Measurements from ENCODE around the gene SMIM1. TPM values are rescaled to one million over a fixed set of nuclear protein-coding genes. Genes with fewer than 3 reads are reported as not detected.
"Not testable (repeated sequence)": the region's sequence is repeated elsewhere in the genome, so short reads cannot be mapped to it uniquely, and the experiment has no call there.

SMIM1 gene
- total RNA-seq, 1 experiment from 2014 or later: 4.4 TPM

DNA sequence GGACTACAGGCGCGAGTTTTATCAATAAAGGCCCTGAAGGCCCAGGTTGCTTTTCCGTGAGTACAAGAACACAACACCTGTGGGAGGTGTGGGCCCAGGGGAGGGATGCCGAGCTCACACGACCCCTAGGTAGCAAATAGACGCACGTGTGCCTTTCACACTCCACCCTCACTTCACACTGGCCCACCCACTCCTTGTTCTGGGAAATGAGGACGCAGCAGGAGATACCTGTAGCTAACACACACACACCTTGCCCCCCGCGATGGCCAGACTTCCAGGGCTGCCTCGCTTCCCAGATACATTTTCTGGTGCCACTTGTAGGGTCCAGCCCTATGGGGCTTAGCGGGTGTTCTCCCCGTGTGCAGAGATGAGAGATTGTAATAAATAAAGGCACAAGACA is 24.6 kb upstream of the SMIM1 start:
- in situ Hi-C loops (cut with HindIII; ENCODE audit: low pct_unique_long_range_greater_than_20kb, low sequenced_read_pairs): no loop called here
- no peak for DNase-seq (ENCODE audit: low read depth, low spot score)

DNA sequence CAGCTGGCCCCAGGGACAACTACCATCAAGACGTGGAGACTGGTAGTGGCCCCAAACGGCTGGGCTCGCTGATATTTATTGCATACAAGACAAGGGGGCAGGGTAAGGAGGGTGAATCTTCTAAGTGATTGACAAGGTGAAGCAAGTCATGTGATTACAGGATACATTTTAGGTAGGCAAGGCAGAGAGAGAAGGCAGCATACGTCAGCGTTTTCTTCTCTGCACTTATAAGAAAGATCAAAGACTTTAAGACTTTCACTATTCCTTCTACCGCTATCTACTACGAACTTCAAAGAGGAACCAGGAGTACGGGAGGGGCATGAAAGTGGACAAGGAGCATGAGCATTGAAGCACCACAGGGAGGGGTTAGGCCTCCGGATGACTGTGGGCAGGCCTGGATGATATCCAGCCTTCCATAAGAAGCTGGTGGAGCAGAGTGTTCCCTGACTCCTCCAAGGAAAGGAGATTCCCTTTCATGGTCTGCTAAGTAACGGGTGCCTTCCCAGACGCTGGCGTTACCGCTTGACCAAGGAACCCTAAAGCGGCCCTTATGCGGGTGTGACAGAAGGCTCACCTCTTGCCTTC is 24.1 kb upstream of the SMIM1 start:
- DNase-seq (ENCODE audit: low read depth, low spot score); in situ Hi-C loops (cut with HindIII; ENCODE audit: low pct_unique_long_range_greater_than_20kb, low sequenced_read_pairs): not testable (repeated sequence)

DNA sequence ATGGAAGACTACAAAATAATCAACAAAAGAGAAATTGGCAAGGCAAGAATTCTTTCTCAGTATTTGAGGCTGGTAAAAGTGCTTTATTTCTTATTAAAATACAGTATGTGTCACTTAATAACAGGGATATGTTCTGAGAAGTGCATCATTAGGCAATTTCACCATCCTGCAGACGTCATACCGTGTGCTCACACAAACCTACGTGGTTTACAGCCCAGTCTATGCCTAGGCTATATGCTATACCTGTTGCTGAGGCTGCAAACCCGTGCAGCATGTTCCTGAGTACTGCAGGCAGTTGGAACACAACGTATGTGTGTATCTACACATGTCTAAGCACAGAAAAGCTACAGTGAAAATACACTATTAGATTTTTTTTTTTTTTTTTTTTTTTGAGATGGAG is 23.0 kb upstream of the SMIM1 start:
- in situ Hi-C loops (cut with HindIII; ENCODE audit: low pct_unique_long_range_greater_than_20kb, low sequenced_read_pairs): no loop called here
- no peak for DNase-seq (ENCODE audit: low read depth, low spot score)

DNA sequence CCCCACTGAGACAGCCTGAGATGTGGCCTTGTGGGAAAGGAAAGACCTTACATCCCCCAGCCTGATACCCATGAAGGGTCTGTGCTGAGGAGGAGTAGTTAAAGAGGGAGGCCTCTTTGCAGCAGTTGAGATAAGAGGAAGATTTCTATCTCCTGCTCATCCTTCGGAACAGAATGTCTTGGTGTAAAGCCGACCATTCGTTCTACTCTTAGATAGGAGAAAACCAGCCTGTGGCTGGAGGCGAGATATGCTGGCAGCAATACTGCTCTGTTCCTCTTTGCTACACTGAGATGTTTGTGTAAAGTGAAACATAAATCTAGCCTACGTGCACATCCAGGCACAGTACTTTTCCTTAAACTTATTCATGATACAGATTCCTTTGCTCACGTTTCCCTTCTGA is 21.8 kb upstream of the SMIM1 start:
- in situ Hi-C loops (cut with HindIII; ENCODE audit: low pct_unique_long_range_greater_than_20kb, low sequenced_read_pairs): no loop called here
- no peak for DNase-seq (ENCODE audit: low read depth, low spot score)

DNA sequence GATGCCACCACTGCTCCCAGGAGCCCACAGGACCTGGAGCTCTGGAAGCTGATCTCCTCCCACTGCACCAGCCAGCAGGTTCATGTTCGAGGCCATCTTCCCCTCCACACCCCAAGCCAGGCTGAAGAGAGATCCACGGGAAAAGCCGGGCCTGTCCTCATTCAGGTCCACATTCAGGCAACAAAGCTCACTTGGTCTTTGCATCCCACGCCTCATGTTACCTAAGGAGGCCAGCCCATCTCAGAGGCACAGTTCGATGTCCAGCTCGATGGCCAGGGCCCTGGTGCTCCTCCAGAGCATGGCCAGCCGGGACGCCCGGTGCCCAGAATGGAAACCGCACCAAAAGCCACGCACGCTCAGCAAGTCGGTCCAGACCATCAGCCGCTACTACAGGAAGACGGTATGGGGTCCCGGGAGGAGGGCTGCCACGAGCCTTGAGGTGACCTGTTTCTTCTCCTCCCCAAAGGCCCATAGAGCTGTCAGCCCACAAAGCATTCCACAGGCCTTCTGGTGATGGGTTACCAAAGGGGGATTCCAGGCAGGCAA is 20.1 kb upstream of the SMIM1 start, which contains the start of gene CCDC27:
TSS of gene CCDC27 (plus strand) at position 51 of the 546 bp plus-strand sequence. CDS start at position 83, 32 bp downstream.
- DNase-seq (ENCODE audit: low read depth, low spot score): no peak
- in situ Hi-C loops (cut with HindIII; ENCODE audit: low pct_unique_long_range_greater_than_20kb, low sequenced_read_pairs): no loop called here

DNA sequence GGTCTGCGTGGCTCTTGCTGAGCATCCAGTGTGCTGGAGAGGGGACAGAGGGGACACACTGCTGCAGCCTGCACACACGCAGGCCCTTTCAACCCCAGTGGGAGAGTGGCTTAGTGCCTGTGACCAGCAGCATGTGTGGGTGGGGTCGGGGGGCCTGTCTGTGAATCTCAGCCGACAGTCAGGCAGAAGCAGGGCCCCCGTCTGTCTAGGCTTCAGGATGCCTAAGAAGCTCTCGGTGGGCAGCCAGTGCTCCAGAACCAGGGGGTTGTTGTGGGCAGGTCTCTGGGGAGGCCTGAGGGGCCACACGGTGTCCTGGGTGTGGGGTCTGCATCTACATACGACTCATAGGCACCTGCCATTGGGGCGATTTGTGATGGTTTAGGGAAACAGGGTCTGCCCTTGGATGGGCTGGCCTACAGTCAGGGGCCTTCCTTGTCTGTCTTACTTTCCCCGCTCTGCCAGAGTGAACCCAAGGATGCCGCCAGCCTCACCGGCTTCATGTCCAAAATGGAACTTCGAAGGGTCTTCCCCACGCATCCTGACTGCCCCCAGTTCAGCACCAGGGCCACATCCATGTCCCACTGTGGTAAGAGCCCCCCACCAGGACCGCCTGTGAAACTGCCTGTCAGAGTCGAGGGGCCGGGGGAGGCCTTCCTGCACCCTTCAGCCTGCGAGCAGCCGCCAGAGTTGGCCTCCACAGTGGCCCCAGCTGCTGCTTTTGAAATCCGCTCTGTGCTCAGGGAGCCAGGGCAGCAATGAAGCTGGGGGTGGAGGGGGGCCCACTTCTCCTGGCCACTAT is 18.7 kb upstream of the SMIM1 start:
- DNase-seq (ENCODE audit: low read depth, low spot score): no peak
- in situ Hi-C loops (cut with HindIII; ENCODE audit: low pct_unique_long_range_greater_than_20kb, low sequenced_read_pairs): no loop called here

DNA sequence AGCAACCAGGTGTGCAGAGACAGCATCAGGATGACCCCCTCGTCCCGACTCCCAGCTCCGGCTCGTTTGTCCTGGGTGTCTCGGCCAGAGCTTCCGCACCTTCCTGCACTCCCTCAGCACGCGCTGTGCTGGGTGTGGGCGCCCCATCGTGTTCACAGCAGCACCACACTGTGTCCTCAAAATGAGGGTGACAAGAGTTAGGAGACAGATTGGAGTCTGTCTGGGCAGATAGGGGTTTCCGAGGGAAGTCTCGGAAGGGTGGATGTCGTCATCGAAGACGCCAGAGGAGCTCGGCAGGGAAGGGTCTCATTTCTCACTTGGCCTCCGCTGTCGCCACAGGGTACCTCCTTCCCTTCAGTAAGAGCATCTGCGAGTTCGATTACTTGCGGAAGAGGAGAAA is 16.2 kb upstream of the SMIM1 start:
- in situ Hi-C loops (cut with HindIII; ENCODE audit: low pct_unique_long_range_greater_than_20kb, low sequenced_read_pairs): no loop called here
- no peak for DNase-seq (ENCODE audit: low read depth, low spot score)

DNA sequence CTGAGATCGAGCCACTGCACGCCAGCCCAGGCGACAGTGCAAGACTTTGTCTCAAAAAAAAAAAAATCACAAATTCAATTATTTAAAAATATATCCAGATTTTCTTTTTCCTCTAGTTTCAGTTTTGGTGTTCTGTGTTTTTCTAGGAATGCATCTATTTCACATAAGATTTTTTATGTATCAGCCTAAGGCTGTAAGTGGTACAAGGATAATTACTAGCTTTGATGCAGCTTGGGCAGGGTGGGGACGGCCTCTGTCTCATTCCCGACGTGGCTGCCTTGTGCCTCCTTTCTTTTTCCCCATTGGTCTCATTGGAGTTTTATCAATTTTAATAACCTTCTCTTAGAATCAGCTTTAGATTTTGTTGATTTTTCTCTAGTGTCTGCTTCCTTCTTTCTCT is 13.4 kb upstream of the SMIM1 start:
- in situ Hi-C loops (cut with HindIII; ENCODE audit: low pct_unique_long_range_greater_than_20kb, low sequenced_read_pairs): no loop called here
- DNase-seq (ENCODE audit: low read depth, low spot score): no peak

DNA sequence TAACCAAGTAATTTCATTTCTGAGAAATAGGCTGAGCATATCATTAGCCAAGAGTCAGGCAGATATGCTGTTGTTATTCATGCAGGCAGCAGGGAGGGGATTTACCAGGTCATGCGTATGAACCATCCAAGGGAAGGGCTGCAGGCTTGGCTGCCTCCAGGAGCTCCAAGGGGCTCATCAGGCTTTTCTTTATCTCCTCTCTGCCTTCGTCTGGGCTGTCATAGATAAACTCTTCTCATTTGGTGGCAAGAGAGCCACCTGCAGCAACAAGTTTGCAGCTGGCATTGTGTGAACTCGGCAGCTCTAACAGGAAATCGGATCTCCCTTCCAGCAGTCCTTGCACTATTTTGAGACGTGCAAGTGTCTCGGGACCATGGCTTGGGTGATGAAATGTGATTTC is 12.8 kb upstream of the SMIM1 start:
- no peak for DNase-seq (ENCODE audit: low read depth, low spot score)
- in situ Hi-C loops (cut with HindIII; ENCODE audit: low pct_unique_long_range_greater_than_20kb, low sequenced_read_pairs): no loop called here

DNA sequence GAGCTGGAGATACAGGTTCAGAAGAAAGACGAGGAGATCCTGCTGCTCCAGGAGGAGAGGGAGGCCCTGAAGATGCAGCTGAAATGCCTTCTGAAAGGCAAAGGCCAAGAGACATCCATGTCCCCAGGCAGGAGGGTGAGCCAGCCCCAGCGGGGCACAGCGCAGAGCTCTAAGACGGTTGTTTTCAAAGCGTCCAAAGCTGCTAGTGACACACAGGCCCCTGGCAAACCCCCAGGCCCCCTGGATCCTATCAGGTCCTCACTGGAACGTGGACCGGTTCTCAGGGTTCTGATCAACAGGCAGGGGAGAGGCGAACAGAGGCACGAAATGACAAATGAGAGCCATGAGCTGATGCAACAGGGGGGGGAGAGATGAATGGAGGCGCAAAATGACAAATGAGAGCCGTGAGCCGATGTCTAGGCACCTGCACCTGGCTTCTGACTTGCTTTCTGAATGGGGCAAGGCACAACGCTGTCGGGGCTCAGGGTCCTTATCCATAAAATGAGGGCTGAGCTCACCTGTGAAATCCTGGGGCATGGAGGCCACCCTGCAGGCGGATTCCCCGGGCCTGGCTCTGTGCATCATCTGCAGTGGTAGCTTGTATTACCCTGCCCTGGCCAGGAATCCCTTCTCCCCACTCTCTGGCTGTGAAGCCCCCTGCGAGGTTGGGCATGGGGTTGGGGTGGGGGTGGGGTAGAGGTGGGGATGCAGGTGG is 11.1 kb upstream of the SMIM1 start:
- DNase-seq (ENCODE audit: low read depth, low spot score): no peak
- in situ Hi-C loops (cut with HindIII; ENCODE audit: low pct_unique_long_range_greater_than_20kb, low sequenced_read_pairs): no loop called here

DNA sequence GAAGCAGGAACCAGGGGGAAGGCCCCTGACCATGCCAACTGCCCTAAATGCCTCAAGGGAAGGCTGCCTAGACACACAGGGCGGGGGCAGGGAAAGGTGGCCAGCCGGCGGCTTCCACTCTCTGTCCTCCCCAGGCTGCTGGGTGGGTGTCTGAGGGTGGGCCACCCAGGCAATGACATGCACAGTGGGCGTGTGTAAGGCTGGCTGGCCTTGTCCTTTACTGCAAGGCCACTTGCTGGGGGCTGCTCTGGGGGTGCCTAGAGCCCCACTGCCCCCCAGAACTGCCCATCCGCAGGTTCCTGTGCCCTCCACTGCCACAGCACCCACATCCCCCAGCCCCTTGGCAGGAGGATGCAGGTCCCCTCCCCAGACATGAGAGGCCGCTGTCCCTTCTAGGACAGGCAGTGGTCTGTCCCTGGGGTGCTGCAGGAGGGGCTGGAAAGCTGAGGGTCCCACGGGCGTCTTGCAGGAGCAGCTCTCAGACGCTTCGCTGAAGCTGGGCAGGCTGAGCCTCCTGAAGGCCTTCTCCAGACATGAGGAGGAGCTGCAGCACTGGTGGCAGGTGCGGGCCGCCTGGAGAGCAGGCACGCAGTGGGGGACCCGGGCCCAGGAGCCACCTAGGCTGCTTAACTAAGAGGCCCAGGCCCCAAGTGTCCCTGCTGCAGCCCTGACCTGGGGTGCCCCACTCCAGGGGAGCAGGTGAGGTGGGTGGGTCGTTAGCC is 10.2 kb upstream of the SMIM1 start:
- no peak for DNase-seq (ENCODE audit: low read depth, low spot score)
- in situ Hi-C loops (cut with HindIII; ENCODE audit: low pct_unique_long_range_greater_than_20kb, low sequenced_read_pairs): no loop called here

DNA sequence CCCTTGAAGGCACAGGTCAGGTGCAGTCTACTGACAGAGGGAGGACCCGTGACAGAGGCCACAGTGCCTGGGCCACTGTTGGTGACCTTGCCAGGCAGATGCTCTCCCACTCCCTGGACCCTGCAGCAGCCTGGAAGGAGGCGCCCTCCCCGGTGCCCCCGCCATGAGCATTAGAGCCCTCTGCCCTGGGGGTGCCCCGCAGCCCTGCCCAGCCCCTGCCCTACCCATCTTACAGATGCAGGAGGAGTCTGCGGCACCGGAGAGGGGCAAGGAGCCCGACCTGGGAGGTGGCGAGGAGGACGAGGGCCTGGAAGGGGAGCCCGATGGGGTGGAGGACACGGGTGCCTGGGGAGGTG is 9.7 kb upstream of the SMIM1 start:
- in situ Hi-C loops (cut with HindIII; ENCODE audit: low pct_unique_long_range_greater_than_20kb, low sequenced_read_pairs): no loop called here
- DNase-seq (ENCODE audit: low read depth, low spot score): no peak

DNA sequence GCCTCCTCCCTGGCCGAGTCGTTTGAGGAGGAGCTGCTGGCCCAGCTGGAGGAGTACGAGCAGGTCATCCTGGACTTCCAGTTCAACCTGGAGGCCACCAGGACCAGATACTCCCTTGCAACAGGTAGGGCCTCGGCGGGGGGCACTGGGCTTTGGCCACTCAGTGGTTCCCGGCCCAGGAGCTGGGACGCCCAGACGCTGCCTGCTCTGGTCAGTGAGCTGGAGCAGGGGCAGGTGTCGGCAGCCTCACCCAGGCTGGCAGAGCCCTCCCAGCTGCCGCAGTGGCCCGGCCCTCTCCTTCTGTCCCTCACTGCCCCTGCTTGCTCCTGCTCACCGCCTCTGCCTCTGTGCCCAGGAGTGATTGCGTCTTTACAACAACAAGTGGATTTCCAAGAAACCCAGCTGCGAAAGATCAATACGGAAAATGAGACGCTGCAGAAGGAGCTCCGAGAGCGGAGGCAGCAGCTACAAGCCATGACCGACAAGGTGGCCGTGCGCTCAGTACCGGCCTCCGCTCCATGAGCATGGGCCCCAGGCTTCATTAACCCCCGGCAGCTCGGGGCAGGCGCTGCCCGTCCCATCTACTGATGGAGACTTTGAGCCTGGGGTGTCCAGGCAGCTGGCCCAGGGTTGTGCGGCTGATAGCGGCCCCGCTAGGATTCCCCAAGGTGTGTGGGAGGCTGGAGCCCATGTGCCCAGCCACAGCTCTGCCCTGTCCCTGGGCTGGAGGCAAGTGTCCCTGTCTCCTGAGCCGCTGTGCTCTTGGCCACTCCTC is 9.0 kb upstream of the SMIM1 start:
- DNase-seq (ENCODE audit: low read depth, low spot score): no peak
- in situ Hi-C loops (cut with HindIII; ENCODE audit: low pct_unique_long_range_greater_than_20kb, low sequenced_read_pairs): no loop called here

DNA sequence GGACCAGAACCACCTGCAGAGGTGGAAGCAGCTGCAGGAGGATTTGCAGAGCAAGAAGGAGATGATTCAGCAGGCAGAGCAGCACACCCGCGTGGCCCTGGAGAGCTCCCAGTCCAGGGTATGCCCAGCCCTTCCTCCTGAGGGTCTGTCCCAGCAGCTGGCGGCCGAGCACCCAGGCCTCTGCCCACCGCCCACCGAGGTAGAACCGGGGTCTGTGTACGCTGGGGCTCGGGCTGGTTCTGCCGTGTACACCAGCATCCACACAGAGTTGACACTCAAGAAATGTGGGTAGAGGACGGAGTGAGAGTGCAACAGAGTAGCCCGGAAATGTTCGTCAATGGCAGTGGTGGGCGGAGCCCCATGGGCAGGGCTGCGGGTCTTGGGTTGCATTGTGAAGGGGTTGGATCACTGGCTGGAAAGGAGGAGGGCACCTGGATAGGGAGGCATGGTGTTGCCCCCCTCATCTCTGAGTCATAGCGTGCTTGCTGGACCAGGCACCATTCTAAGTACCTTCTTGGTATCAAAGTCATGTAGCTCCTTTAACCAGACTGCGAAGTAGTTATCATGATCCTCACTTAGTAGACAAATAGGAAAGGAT is 5.1 kb upstream of the SMIM1 start:
- in situ Hi-C loops (cut with HindIII; ENCODE audit: low pct_unique_long_range_greater_than_20kb, low sequenced_read_pairs): no loop called here
- DNase-seq (ENCODE audit: low read depth, low spot score): no peak

DNA sequence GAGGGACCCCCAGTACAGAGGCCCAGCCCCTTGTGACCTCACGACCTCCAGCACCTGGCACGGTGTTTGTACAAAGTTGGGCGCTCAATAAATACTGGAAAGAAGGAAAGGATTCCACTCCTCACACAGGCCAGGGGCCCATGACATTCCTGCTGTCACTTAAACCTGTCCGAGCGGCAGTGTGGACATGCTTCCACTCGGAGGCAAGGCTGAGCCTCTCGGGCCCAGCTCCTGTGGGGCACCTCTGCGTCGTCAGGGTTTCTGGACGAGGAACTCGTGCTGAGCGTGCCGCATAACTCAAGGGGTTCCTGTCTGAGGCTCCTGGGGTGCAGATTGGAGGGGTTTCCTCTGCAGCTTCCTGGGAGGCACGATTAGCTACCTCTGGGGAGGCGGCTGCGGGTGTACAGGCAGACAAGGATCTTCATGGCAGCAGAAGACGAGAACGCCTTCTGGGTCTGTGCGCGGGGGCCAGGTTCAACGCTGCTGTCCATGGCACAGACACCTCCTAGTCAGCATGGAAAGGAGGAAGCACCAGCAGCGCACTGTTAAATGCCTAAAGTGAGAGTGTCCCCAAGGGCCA is 3.6 kb upstream of the SMIM1 start:
- in situ Hi-C loops (cut with HindIII; ENCODE audit: low pct_unique_long_range_greater_than_20kb, low sequenced_read_pairs): no loop called here
- no peak for DNase-seq (ENCODE audit: low read depth, low spot score)

DNA sequence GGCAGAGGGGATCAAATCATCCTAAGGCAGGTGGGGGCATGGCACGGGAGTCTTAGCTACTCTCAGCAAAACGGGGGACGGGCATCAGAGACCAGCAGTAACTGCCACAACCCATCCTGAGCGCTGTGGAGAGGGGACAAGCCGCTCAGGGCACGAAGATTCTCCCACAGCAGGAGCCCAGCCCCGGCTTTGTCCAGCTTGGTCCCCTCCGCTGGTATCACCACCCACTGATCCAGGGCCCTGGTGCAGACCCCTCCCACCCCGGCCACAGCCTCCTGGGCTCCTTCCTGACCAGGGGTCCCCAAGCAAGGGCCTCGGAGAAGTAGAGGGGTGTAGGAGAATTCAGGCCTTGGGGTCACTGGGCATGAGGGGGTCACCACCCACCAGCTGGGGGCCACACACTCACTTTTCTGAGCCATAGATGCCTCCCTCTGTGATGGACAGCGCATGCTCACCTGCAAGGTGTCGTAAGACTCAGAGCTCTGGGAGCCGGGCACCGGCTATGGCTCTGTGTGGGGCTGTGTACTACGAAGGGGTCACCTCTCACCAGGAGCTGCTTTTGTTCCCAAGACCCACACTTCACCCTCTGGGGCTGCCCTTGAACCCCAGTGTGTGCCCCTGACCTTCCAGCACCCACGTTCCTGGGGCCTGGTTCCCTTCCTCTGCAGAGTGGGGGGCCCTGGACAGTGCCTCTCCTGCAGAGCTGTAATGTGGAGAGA is 2.3 kb upstream of the SMIM1 start:
- in situ Hi-C loops (cut with HindIII; ENCODE audit: low pct_unique_long_range_greater_than_20kb, low sequenced_read_pairs): no loop called here
- DNase-seq (ENCODE audit: low read depth, low spot score): no peak

Data from SK-MEL-5 (cell line).